GM19324 (cell line): ENCODE results near the gene SEL1L2.

ENCODE experiments used
- ATAC-seq: cut with Tn5 transposase; IDR thresholded peaks from one replicate; pipeline ENCODE4 v1.9.1; 2021; ENCODE audit warnings: mild to moderate bottlenecking, moderate library complexity; ENCODE audit not compliant: unreplicated experiment, low FRiP score

SEL1L2 gene

DNA sequence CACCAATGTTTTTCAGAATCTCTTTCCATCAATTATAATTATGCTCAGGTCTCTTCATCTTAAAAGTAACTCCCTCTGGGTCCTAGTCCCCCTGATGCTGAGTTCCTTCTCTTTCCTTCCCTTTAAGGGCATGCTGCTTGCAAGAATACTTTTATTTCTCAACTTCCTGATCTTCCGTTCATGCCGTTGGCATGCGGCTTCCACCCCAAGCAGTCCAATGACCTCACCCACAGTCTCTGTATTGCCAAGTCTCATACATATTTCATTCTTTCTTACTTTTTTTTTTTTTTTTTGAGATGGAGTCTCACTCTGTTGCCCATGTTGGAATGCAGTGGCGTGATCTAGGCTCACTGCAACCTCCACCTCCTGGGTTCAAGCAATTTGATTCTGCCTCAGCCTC, 122.1 kb downstream of the SEL1L2 start:
- ATAC-seq = no peak

DNA sequence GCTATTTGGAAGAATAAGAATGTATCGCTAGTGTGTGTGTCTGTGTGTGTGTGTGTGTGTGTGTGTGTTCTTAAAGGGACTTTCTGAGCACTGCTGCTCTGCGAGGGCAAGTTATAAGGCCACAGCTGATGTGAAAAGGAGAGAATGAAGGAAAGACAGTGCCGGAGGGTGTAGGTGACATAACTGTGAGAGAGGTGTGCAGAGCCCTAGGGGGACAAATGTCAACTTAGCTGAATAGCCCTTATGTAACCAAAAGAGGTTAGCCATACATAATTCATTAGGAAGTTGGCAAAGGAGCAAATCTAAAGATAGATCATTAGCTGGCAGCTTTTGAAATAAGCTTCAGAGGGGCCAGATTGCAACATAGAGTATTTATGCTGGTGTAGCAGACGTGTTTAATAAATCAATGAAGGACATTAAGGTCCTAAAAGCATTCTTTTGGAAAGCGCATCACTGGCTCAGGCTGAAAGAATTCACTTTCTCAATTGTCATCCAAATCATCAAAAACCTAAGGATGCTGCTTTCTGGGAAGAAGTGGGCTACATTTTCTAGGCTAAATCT, 124.5 kb downstream of the SEL1L2 start:
- ATAC-seq = no peak

DNA sequence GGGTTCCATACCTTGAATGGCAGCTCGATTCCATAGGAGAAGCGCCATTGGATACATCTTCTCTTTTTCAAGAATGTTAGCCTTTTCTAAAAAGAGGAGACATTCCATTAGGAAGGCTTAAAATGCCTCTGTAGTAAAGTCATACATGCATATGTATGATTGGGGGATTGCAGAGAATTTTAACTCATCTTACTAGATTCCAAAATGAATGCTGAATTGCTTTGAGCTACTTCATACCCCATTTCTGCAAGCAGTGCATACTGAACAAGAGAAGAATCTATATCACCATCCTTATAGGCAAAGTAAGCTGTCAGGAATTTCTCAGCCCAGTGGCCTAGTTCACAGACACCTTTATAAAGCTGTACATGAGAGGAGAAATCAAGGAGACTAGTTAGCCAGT, 125.3 kb downstream of the SEL1L2 start:
- ATAC-seq = no peak

DNA sequence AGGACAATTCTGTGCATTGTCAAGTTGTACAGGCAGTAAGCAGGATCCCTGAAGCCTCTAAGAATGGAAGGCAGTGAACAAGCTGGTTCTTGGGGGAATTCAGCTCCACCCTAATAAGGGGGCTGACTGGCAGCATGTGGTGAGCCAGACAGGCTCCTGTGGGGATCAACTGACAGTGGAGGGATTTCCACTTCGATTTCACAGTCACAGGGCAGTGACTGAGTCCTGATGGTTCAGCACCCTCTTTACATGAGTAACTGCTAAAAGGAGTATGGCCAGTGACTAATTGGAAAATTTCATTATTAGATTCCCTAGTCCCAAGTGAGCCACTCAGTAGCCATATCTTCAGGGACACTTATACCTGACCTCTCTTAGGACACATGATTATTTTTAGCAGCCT, 127.2 kb downstream of the SEL1L2 start:
- ATAC-seq = no peak

DNA sequence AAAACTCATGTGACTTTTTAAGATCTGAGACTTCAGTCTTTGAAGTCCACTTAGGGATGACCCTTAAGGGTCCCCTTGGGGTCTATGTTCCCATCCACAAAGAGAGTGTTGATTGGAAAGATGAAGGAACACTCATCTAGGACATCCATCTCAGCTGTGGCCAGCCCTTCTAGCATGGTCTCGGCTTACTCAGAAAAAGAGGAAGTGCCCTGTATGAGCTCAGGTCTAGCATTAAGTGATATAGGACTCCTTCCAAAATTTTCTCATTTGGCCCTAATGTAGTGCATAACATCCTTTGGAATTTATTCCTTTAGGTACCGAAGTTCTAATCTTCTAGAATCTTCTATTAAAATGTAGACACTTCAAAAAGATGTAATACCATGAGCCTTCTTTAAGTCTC, 128.2 kb downstream of the SEL1L2 start:
- no peak for ATAC-seq

DNA sequence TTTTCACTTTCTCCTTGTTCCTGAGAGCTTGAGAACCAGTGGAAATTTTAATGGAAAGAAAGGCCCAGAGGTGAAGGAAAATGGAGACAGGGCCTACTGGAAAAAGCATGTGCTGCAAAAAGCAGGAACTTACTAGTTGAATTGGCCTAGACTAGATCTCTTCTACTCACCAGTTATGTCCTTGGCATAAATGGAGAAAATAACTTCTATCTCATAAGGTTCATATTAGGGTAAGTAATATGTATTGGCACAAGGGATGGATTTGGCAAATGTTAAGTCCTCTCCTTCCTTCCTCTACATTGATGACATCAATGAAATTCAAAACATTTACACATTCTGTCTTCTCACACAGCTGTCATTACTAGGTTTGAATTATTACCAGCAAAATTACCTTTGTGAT, 131.5 kb downstream of the SEL1L2 start:
- no peak for ATAC-seq

DNA sequence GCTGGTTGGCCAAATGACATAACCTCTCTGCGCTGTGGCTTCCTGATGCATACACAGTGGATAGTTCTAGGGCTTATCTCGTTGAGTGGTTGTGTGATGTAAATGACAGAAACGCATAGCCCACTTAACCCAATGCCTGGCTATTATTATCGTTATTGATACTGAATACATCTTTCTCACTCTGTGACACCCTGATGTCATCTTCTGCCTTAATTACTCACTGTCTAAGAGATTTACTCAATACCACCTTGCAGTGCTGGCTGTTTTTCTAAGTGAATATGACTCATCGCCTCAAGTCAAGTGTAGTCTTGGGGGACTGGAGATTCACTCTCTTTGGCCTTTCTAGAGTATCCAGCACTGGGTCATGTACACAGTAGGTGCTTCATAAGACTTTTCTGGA, 132.0 kb downstream of the SEL1L2 start:
- no peak for ATAC-seq

DNA sequence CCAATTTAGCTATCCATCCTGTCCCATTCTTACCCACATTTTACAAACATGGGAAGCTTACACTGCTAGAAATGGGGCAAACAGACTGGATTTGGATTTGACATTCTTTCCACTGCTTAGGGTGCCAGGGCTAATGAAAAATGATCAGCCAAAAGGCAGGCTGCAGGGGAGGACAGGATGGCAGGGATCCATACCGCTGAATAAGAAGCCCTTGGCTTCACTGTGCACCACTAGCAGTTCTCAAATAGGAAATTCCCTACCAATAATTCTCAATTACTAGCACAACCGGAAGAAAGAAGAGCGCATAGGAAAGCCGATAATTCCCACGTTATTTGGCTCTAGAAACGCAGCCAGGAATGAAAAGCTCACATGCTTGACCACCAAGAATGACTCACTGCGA, 132.5 kb downstream of the SEL1L2 start:
- no peak for ATAC-seq

DNA sequence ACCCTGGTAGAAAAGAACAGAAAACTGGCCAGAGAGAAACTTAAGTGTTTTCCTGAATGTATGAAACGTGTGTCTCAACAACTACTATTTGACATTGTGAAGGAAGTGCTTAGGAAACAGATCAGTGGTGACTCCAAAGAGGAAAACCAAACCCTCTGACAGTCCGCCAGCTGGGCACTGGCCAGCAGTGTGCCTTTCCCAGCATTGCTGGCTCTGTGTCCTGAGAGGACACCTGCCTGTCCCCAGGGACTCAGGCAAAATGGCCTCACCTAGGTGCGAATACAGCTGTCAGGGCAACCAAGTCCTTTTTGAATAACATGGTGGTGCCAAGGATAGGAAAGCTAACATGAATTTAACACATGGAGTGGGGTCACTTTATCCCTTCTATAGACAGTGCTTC, 133.1 kb downstream of the SEL1L2 start:
- no peak for ATAC-seq

DNA sequence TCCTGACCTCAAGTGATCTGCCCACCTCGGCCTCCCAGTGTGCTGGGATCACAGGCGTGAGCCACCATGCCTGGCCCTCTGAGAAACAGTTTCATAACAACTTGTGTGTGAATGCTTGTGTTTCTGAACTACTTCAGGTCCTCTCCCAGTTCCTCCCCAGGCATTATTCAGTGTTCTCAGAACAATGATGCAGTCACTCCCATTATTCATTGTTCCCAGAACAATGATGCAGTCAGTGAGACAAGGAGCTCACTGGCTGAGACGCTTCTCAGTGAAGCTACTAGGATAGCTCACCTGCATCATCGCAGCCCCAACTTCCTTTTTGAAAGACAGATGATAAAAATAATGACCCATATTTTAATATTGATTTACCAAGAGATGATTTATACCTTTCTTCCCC, 134.1 kb downstream of the SEL1L2 start:
- ATAC-seq = no peak

DNA sequence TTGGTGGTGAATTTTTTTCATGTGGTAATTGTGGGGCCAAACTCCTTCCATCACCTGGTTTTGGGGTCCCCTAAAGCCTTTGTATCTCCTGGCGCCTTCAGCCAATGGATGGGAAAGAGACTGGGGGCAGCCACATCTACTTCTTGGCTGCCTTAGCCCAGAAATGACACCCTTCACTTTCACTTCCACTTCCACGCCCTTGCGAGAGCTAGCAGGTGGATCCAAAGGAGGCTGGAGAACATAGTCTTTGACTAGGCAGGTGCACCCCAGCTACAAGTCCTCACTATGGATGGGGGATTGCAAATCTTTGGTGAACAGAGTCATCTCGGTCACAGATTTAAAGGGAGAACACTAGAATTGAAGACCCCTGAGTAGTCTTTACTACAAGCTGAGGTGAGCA, 134.8 kb downstream of the SEL1L2 start:
- ATAC-seq = no peak

DNA sequence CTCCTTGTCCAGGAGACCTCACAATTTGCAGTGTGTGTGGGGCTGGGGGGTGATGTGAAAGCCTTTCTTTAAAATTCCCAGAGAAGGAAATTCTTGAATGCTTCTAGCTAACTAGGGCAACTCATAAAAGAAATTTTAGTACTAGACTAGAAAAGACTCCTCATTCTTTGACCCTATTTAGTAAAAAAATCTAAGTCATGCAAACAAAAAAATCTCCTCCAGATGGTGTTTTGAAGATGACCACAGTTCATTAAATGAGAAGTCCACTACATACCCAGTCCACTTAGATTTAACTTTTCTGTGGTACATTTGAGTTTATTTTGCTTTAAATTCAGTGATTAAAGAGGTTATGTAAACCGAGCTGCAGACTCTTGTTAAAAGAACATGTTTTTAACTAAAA, 138.1 kb downstream of the SEL1L2 start:
- no peak for ATAC-seq

DNA sequence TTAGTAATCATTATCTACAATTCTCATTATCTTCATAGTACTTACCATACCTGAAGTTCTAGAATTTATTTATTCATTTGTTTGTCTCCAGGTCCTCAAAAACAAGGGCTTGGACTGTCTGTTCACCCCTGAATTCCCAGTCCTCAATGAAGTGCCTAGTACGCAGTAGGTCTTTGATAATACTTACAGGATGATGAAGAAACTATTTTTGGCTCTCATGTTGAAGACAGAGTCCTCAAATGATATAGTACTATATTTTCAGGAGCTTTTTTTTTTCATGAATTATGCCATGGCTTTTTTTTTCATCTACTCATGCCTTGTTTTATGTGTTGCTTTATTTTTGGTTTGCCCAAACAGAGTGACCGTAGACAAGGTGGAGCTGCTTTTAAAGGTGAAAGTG, 139.1 kb downstream of the SEL1L2 start:
- no peak for ATAC-seq

DNA sequence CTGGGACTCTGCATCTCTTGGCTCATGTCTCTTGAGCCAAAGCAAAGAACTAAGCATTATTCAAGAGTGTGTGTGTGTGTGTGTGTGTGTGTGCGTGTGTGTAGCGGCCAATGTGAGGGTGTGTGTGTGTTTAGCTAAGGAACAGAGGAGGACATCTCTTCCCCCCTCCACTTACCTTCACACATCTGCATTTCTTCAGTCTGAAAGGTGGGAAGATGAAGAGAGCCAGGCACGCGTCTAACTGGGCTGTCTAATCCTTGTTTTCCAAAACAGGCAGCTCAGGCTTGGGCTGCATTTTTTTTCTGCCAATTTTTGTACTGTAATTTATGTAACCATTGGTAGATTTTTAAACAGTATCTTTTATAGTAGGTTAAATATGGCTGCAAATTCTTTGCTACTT, 146.1 kb downstream of the SEL1L2 start:
- no peak for ATAC-seq

DNA sequence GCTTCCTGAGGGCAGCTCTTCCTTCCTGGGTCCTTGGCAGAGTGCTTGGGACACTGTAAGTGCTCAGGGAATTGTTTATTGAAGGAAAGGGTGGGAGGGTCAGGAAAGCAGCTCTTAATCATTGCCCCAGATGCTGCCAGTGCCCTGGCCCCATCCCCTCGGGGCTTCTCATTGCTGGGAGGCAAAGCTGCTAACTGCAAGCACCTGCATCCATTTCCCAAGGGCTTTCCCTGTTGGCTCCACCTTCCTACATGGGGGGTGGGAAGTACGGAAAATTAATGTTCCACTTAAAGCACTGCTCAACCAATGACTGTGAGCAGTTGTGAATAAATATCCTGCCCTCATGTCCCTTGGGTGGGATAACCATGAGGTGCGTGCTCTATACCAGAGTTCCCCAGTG, 149.2 kb downstream of the SEL1L2 start:
- ATAC-seq = no peak

DNA sequence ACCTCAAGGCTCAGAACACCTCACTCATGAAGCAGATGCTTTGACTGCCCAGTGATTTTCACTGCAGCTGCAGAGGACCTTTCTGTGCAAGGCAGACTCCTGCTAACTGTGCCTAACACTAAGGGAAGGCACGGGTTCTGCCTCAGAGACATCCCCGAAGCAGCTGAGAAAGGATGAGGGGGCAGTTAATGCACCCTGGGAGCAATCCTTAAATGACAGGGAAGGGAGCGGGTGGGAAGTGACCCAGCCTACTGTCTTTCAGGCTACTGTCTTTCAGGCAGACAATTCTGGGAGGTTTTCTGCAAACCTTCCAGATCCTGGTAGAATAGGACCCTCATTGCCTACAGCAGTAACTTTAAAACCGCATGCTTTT, 150.3 kb downstream of the SEL1L2 start:
- no peak for ATAC-seq

DNA sequence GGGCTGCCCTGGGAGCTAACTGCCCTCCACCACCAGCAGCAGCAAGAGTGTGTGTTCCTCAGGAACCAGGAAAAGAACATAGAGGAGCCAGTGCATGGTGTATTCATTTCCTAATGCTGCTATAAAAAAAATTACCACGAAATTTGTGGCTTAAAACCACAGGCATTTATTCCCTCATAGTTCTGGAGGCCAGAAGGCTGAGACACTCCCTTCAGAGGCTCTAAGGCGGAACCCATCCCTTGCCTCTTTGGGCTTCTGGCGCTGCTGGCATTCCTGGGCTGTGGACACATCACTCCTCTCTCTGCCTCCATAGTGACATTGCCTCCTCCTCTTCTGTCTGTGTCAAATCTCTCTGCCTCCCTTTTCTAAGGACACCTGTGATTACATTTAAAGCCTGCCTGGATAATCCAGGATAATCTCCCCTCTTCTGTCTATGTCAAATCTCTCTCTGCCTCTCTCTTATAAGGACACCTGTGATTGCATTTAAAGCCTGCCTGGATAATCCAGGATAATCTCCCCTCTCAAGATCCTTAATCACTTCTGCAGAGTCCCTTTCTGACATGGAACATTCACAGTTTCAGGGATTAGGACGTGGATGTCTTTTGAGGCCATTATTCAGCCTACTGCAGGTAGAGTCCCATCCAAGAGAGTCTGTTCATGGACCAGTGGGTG, 150.9 kb downstream of the SEL1L2 start:
- no peak for ATAC-seq

DNA sequence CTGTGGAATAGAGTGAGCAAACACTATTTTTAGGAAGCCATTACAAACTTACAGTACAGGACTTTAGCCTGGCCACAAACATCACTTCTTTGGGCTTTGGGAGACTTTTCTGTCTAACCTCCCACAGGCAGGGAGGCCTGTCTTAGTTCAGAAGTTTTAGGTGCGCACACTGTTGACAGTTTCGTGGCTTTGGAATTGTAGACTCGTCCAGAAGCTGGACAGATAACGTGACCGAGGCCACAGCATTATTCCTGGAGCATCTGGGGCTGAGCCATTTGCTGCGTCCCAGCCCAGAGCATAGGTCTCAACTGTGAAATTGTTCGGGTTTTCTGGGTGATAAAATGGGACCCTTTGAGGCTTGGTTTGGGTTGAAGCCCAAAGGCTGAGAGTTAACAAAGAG, 151.8 kb downstream of the SEL1L2 start:
- ATAC-seq = no peak

DNA sequence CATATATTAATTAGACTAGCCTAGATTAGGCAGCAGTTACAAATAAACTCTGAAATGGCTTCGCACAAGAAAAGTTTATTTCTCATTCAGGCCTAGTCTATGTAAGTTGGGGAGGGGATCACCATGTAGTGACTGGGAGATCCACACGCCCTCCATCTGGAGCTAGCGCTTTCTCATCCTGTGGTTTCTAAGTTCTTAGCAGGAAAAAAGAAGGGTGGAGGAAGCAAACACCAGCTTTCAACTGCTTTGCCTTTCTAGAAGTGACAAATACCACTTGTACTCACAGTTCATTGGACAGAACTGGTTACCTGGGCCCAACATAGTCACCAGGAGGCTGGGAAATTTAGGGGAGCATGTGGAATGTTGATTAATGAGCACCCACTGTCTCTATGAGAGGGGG, 158.9 kb downstream of the SEL1L2 start:
- ATAC-seq = no peak

DNA sequence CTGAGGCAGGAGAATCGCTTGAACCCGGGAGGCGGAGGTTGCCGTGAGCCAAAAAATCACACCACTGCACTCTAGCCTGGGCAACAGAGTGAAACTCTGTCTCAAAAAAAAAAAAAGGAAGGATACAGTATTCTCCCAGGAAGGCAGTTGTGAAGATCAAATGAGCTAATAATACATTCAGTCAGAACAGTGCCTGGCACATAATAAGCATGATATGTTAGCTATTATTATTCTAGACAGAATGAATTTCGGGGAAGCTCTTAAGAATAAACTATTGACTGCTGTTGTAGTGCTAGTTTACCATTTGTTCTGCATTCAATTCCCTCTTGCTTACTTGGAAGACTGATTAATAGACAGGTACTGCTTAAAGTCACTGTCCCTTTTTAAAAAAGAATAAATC, 164.9 kb downstream of the SEL1L2 start:
- ATAC-seq = no peak

DNA sequence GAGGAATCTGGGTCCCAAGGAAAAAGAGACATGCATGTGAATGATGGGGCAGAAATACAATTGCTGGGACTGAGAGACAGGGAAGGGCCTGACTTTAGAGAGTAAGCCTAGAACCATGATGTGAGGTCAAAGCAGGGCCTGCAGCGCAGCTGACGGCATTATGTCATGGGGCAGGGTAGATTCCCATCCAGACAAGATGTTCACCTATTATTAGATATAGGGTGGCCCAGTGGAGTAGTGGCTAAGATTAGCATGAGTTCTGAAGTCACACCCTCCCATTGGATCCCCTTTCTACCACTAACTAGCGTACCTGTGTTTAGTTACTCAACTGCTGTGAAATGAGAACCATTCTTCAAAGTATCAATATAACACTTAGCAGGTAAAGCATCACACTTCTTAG, 166.0 kb downstream of the SEL1L2 start:
- ATAC-seq = no peak

DNA sequence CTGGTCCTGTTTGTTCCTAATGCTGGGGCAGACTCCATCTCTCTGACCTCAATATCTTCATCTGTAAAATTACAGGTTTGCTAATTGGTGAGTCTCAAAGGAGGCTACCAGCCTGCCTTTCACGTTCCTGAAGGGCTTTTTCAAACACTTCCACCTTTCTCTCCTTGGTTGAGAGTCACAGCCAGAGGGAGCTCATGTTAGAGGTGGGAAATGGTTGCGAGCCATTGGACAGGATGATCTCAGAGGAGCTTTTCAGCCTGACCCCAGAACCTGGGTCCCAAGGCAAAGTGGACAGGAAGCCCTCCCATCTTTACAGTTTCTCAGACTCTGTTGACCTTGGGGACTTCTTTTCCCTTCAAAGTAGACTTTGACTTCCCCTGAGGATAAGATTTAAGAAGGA, 168.0 kb downstream of the SEL1L2 start:
- no peak for ATAC-seq

DNA sequence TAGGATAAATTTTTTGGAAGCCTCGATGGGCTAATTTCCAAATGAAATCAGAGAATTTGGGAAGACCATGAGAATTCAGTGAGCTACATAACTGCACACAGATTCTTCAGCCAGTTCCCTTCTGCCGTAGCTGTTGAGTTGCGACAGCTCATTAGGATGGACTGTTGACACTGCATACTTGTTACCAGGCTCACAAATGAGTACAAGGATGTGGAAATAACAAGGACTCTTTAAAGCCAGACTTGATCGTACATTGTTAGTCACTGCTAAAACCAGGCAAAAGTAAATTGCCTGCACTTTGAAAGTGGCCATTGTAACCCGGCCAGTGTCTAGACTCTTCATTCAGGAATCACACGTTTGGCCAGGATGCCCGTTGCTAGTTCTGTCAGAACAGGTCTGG, 168.5 kb downstream of the SEL1L2 start:
- no peak for ATAC-seq
